Activated CD8-positive, alpha-beta T cell treated with anti-CD3 and anti-CD28 coated beads for 36 hours (primary cell): ENCODE results near the gene RPL36. TPM values are rescaled to one million over a fixed set of nuclear protein-coding genes. Genes with fewer than 3 reads are reported as not detected.

Source experiments
- ATAC-seq: fragments of 200-7000 bp; cut with Tn5 transposase; one replicate; pipeline ENCODE4 v1.10.0; 2021; ENCODE audit warnings: mild to moderate bottlenecking, moderate library complexity
- CTCF ChIA-PET: fragments of 350-600 bp; sonication (Branson Sonifier 250); formaldehyde crosslinking; loops from one replicate; lab custom pipeline; 2021; ENCODE audit warnings: antibody characterized with exemption; lab: Charles Lee
- POLR2A ChIA-PET: fragments of 350-600 bp; sonication (Branson Sonifier 250); formaldehyde crosslinking; loops from one replicate; lab custom pipeline; 2021; ENCODE audit warnings: antibody characterized with exemption; lab: Charles Lee
- DNase-seq: peaks from one replicate; pipeline ENCODE4 v3.0.0-alpha.2; 2020
- H3K27ac Mint-ChIP-seq: one replicate; pipeline ENCODE4 v1.8.0; 2021; ENCODE audit warnings: mild to moderate bottlenecking, mixed read lengths
- H3K27me3 Mint-ChIP-seq: one replicate; pipeline ENCODE4 v1.8.0; 2021; ENCODE audit warnings: mixed read lengths
- H3K36me3 Mint-ChIP-seq: one replicate; pipeline ENCODE4 v1.8.0; 2021; ENCODE audit warnings: low read depth, mixed read lengths
- H3K4me1 Mint-ChIP-seq: one replicate; pipeline ENCODE4 v1.8.0; 2021; ENCODE audit warnings: low read depth, mixed read lengths
- H3K4me3 Mint-ChIP-seq: one replicate; pipeline ENCODE4 v1.8.0; 2021; ENCODE audit warnings: mild to moderate bottlenecking, moderate library complexity, mixed read lengths
- H3K9me3 Mint-ChIP-seq: one replicate; pipeline ENCODE4 v1.8.0; 2021; ENCODE audit warnings: mixed read lengths
- intact Hi-C: fragments of 100-400 bp; cut with micrococcal nuclease; formaldehyde crosslinking; loops from one replicate; pipeline ENCODE4 v1.10.0; 2022
- total RNA-seq, 2 experiments: library from RNA; stranded (reverse); gene quantifications; one replicate each; pipeline ENCODE4 v1.2.3, GENCODE V29; 2021
- TF ChIP-seq, protein P1 (sequence below): fragments of 200-600 bp; IDR thresholded peaks from one replicate; pipeline ENCODE4 v1.8.0; 2022; ENCODE audit warnings: antibody characterized with exemption, mild to moderate bottlenecking

RPL36 gene
- total RNA-seq, 2 experiments from 2014 or later = 1,711 to 1,715 TPM

DNA sequence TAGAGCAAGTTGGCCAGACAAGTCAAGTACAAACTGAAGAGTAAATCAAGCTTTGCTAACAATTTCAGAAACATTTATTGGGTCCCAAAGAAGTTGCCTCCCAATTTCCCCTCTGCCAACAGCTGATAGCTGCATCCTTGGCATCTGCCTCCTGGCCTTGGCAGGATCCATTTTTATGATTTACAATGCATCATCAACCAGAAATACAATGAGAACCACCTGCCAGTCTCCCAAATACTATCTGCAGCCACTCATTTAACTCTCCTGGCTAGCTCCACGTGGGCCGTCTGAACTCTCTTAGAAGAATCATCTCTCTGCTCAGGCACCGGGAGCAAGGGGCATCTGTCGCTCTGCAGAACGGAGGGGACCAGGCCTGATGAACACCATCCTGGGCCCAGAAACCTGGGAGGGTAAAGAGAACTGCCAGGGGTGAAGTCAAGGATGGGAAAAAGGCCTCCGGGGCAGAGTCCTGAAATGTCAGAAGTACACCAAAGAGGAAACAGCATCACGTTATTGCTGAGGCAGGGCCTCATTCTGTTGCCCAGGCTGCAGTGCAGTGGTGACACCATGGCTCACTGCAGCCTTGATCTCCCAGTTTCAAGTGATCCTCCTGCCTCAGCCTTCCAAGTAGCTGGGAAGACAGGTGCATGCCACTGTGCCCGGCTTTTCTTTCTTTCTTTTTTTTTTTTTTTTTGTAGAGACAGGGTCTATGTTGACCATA, 27.3 kb downstream of the RPL36 start:
- no peaks in the 10 kb centered on the region for H3K9me3 Mint-ChIP-seq
- ATAC-seq = no peak
- TF ChIP-seq, protein P1, sequence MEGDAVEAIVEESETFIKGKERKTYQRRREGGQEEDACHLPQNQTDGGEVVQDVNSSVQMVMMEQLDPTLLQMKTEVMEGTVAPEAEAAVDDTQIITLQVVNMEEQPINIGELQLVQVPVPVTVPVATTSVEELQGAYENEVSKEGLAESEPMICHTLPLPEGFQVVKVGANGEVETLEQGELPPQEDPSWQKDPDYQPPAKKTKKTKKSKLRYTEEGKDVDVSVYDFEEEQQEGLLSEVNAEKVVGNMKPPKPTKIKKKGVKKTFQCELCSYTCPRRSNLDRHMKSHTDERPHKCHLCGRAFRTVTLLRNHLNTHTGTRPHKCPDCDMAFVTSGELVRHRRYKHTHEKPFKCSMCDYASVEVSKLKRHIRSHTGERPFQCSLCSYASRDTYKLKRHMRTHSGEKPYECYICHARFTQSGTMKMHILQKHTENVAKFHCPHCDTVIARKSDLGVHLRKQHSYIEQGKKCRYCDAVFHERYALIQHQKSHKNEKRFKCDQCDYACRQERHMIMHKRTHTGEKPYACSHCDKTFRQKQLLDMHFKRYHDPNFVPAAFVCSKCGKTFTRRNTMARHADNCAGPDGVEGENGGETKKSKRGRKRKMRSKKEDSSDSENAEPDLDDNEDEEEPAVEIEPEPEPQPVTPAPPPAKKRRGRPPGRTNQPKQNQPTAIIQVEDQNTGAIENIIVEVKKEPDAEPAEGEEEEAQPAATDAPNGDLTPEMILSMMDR = no peak
- DNase-seq = no peak
- intact Hi-C loops = no loop called here
- H3K27ac Mint-ChIP-seq = peak overlapping the region; percentile 97
- H3K36me3 Mint-ChIP-seq = peaks cover 46% of the 10 kb centered on the region
- no peaks in the 10 kb centered on the region for H3K27me3 Mint-ChIP-seq
- peak overlapping the region; percentile 92 for H3K4me3 Mint-ChIP-seq
- peaks cover 26% of the 10 kb centered on the region for H3K4me1 Mint-ChIP-seq
- ChIA-PET POLR2A (interaction anchor here (1.1 to 18.8 kb wide), 5 partner anchors 10 to 111 kb away, joined by 3 to 516 read pairs (median 6); partner anchors contain the start of genes HSD11B1L, NRTN and RPL36), CTCF (interaction anchor here (0.6 to 2.8 kb wide), 4 partner anchors 28 to 87 kb away, joined by 3 to 23 read pairs (median 8); partner anchors contain the start of genes NRTN and RPL36)

DNA sequence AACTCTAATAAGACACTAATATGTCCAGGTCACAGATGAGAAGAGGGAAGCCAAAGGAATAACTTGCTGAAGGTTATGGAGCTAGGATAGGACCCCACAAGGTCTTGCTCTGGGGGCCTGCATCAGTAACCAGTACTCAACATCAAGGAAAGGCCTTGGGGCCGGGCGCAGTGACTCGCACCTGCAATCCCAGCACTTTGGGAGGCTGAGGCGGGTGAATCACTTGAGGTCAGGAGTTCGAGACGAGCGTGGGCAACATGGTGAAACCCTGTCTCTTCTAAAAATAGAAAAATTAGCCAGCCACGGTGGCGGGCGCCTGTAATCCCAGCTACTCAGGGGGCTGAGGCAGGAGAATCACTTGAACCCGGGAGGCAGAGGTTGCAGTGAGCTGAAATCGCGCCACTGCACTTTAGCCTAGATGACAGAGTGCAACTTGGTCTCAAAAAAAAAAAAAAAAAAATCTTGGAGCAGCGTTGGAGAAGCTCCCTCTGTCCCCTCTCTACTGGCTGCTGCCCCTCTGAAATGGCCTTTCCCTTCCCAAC, 28.0 kb downstream of the RPL36 start:
- ChIA-PET CTCF (interaction anchor here (1.2 to 2.8 kb wide), 3 partner anchors 27 to 31 kb away, joined by 4 to 23 read pairs (median 12); partner anchors contain the start of gene RPL36), POLR2A (interaction anchor here (0.6 to 18.8 kb wide), 12 partner anchors 11 to 1738 kb away, joined by 3 to 516 read pairs (median 6); partner anchors contain the start of genes DUS3L, HSD11B1L, NDUFA11 and NRTN)
- H3K9me3 Mint-ChIP-seq = no peaks in the 10 kb centered on the region
- H3K27me3 Mint-ChIP-seq = no peaks in the 10 kb centered on the region
- peaks cover 43% of the 10 kb centered on the region for H3K36me3 Mint-ChIP-seq
- H3K27ac Mint-ChIP-seq = peak overlapping the region; percentile 97
- intact Hi-C loops = no loop called here
- DNase-seq (peak; percentile 84), ATAC-seq (no peak)
- TF ChIP-seq, protein P1 = no peak
- peaks cover 26% of the 10 kb centered on the region for H3K4me1 Mint-ChIP-seq
- peak overlapping the region; percentile 92 for H3K4me3 Mint-ChIP-seq

DNA sequence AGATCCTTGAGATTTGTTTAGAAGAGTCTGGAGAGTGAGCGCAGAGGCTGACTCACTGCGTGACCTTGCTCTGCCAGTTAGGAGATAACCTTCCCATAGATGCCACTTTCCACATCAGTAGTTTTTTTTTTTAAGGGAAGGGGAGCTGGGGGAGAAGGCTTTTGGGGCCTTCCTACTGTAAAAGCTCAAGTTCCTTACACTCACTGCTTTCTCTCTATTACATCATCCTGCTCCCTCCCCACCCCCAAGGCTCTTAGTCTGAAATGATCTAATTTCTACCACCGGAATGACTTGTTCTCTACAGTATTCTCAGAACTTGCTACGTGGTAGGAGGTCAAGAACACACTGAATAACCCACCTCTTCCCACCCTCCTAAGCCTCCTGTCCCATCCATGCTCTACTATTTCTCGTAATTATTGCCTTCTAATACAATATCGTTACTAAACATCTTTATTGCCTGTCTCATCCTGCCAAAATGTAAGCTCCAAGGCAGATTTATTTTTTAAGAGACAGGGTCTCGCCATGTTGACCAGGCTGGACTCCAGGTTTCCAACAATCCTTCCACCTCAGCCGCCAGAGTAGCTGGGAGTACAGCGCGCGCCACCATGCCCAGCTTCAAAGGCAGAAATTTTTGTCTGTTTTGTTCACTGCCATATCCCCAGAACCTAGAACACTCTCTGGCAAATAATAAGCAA, 28.6 kb downstream of the RPL36 start:
- Mint-ChIP-seq H3K4me1 (peaks cover 26% of the 10 kb centered on the region), H3K4me3 (peak overlapping the region; percentile 92), H3K9me3 (no peaks in the 10 kb centered on the region), H3K27ac (peak overlapping the region; percentile 97), H3K27me3 (no peaks in the 10 kb centered on the region), H3K36me3 (peaks cover 37% of the 10 kb centered on the region)
- ATAC-seq (peak; percentile 26), DNase-seq (peak; percentile 87)
- ChIA-PET POLR2A (interaction anchor here (0.6 to 18.8 kb wide), 15 partner anchors 11 to 1739 kb away, joined by 3 to 516 read pairs (median 5); partner anchors contain the start of genes DUS3L, HSD11B1L, NDUFA11 and NRTN), CTCF (interaction anchor here (1.2 to 2.8 kb wide), 3 partner anchors 27 to 32 kb away, joined by 4 to 23 read pairs (median 12); partner anchors contain the start of gene RPL36)
- TF ChIP-seq, protein P1 = no peak
- intact Hi-C loops = no loop called here

DNA sequence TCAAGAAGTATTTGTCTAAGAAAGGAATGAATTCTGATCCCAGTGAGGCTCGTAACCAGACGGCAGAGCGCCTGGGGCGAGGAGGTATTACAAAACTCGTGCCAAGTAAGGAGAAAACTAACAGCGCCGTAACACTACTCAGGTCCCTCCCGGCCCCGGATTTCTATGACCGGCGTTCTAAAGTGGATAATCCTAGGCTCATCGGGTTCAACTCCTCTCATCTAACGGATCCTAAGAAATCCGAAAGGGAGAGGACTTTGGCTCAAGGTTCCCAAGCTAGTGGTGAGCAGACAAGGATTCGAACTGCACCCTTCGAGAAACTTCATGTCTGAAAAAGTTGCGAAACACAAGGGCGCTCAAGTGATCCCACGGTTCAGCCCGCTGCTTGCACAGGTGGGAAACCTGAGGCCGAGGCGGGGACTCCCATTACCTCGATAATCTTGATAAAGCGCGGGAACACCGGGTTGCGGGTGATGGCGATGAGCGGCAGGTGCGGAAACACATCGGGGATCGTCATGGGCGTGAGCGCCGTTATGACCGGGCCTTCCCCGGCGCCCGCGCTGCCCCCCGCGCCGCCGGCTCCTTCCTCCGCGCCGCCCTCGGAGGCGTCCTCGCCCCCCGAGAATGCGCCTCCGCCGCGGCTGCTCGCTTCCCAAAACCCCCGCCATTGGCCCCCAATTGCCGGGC, 29.3 kb downstream of the RPL36 start:
- ATAC-seq (no peak), DNase-seq (peak; percentile 63)
- Mint-ChIP-seq H3K27me3 (no peaks in the 10 kb centered on the region), H3K4me1 (peaks cover 24% of the 10 kb centered on the region), H3K27ac (peak overlapping the region; percentile 97), H3K36me3 (peaks cover 32% of the 10 kb centered on the region), H3K9me3 (no peaks in the 10 kb centered on the region), H3K4me3 (peak overlapping the region; percentile 92)
- CTCF ChIA-PET = interaction anchor here (0.6 to 2.8 kb wide), 8 partner anchors 7 to 184 kb away, joined by 3 to 23 read pairs (median 6); partner anchors contain the start of genes NDUFA11, RPL36, SAFB and SAFB2
- intact Hi-C loops = no loop called here
- TF ChIP-seq, protein P1 = no peak
- POLR2A ChIA-PET = interaction anchor here (0.6 to 18.8 kb wide), 14 partner anchors 8 to 373 kb away, joined by 3 to 516 read pairs (median 6); partner anchors contain the start of genes DUS3L, HSD11B1L, NDUFA11 and PRR22
